Keratinocyte (primary cell): ENCODE data around the gene B3GNT9. TPM values are rescaled to one million over a fixed set of nuclear protein-coding genes. Genes with fewer than 3 reads are reported as not detected.

Source experiments
- DNase-seq: peaks from one replicate; pipeline ENCODE4 v3.0.0-alpha.2; 2011; ENCODE audit warnings: low read depth, missing footprints, low spot score
- FAIRE-seq: peaks from 2 replicates; lab custom pipeline; 2011; peaks lifted over from hg19 to GRCh38; lab: Jason Lieb, UNC
- H2AFZ ChIP-seq: 2 replicates; pipeline ENCODE4 v1.6.0; 2012; ENCODE audit warnings: low read length, control low read depth, inconsistent platforms; ENCODE audit not compliant: control insufficient read depth
- H3K27ac ChIP-seq: 2 replicates; pipeline ENCODE4 v1.5.1; 2011; ENCODE audit warnings: low read length; ENCODE audit not compliant: control insufficient read depth, insufficient read depth
- H3K27me3 ChIP-seq: 3 replicates; pipeline ENCODE4 v1.6.0; 2011; ENCODE audit warnings: low read length; ENCODE audit not compliant: control insufficient read depth, insufficient read depth; ENCODE audit errors: extremely low read depth
- H3K36me3 ChIP-seq, 2 experiments: 2 replicates in 1 of 2; 3 replicates in 1 of 2; pipeline ENCODE4 v1.5.1; 2011; ENCODE audit warnings: low read length in 2 of 2, mild to moderate bottlenecking in 1 of 2; ENCODE audit not compliant: control insufficient read depth in 2 of 2, insufficient read depth in 2 of 2; ENCODE audit errors: extremely low read depth in 1 of 2
- H3K4me1 ChIP-seq: 3 replicates; pipeline ENCODE4 v1.5.1; 2011; ENCODE audit warnings: low read length; ENCODE audit not compliant: control insufficient read depth, insufficient read depth; ENCODE audit errors: extremely low read depth
- H3K4me2 ChIP-seq: 3 replicates; pipeline ENCODE4 v1.6.0; 2011; ENCODE audit warnings: low read depth, low read length; ENCODE audit not compliant: control insufficient read depth, insufficient read depth; ENCODE audit errors: extremely low read depth
- H3K4me3 ChIP-seq, 3 experiments: fragments of 200-600 bp in 1 of 3; sonication (generic) in 1 of 3; 2 replicates in 2 of 3; 3 replicates in 1 of 3; pipeline ENCODE4 v1.5.1; 2011 to 2016; ENCODE audit warnings: low read length in 3 of 3, mild to moderate bottlenecking in 3 of 3, control low read depth in 2 of 3, inconsistent platforms in 1 of 3, low read depth in 1 of 3, mixed read lengths in 1 of 3, mixed run types in 1 of 3, moderate library complexity in 1 of 3; ENCODE audit not compliant: control insufficient read depth in 2 of 3, insufficient read depth in 2 of 3; ENCODE audit errors: extremely low read depth in 1 of 3
- H3K79me2 ChIP-seq: 2 replicates; pipeline ENCODE4 v1.6.0; 2012; ENCODE audit warnings: low read length; ENCODE audit not compliant: control insufficient read depth, insufficient read depth
- H3K9ac ChIP-seq: 3 replicates; pipeline ENCODE4 v1.6.0; 2011; ENCODE audit warnings: low read length; ENCODE audit not compliant: control insufficient read depth, insufficient read depth; ENCODE audit errors: extremely low read depth
- H3K9me1 ChIP-seq: 3 replicates; pipeline ENCODE4 v1.6.0; 2011; ENCODE audit warnings: low read length; ENCODE audit not compliant: control insufficient read depth, insufficient read depth; ENCODE audit errors: extremely low read depth
- H3K9me3 ChIP-seq: 2 replicates; pipeline ENCODE4 v1.5.1; 2012; ENCODE audit warnings: low read depth, low read length; ENCODE audit not compliant: control insufficient read depth
- H4K20me1 ChIP-seq: 3 replicates; pipeline ENCODE4 v1.6.0; 2011; ENCODE audit warnings: low read length; ENCODE audit not compliant: control insufficient read depth, insufficient read depth; ENCODE audit errors: extremely low read depth
- CTCF ChIP-seq, 3 experiments: IDR thresholded peaks in 1 of 3; conservative IDR thresholded peaks in 1 of 3; optimal IDR thresholded peaks in 1 of 3; 2 replicates in 2 of 3; 3 replicates in 1 of 3; pipeline versions ENCODE3 to v1.5.1; 2011; ENCODE audit warnings: low read length in 3 of 3, mild to moderate bottlenecking in 3 of 3, moderate library complexity in 2 of 3, control low read depth in 1 of 3, inconsistent platforms in 1 of 3; ENCODE audit not compliant: insufficient read depth in 2 of 3; ENCODE audit errors: extremely low read depth in 1 of 3
- EZH2 ChIP-seq: IDR thresholded peaks from one replicate; pipeline ENCODE4 v1.6.1; 2012; ENCODE audit warnings: inconsistent platforms, mild to moderate bottlenecking, low read length, moderate library complexity
- dilution Hi-C: fragments of 300-500 bp; cut with MboI; formaldehyde crosslinking; loops from one replicate; pipeline ENCODE4 v1.7.0; 2020; ENCODE audit warnings: low sequenced_read_pairs; ENCODE audit not compliant: extremely low pct_ligation_motif_present
- polyA plus RNA-seq, 5 experiments: library from polyadenylated mRNA; depleted of rRNA in 3 of 5; stranded (reverse) in 3 of 5; stranded (forward) in 1 of 5; unstranded in 1 of 5; fragments of >200 nt; gene quantifications; 1 replicate in 1 of 5; 2 replicates in 3 of 5; 3 replicates in 1 of 5; pipeline versions ENCODE4 v1.2.1 to v1.2.3, GENCODE V29; 2011 to 2012; ENCODE audit warnings: missing spikeins in 2 of 5, low read depth in 1 of 5, low replicate concordance in 1 of 5

The B3GNT9 gene
- polyA plus RNA-seq, 1 donor (not counting 4 experiments of a cell fraction or from before 2014, with no cell fraction given): 2.6 TPM

GRCh38 chr16:67109407-67110135 lies 41.2 kb downstream of the B3GNT9 start, which contains the start of gene PHAF1:
PHAF1 (plus strand) TSS chr16:67109941; CDS start chr16:67110176, 235 bp downstream.
- FAIRE-seq (no peak), DNase-seq (peak; percentile 53)
- Histone ChIP-seq H3K9me1 (no peaks in the 10 kb centered on the region), H3K4me1 (peaks cover 33% of the 10 kb centered on the region), H3K9ac (peak within 1 kb of the TSS; percentile 86), H3K9me3 (no peaks in the 10 kb centered on the region), H3K4me2 (peak within 1 kb of the TSS; percentile 97), H3K27me3 (no peaks in the 10 kb centered on the region), H3K36me3 (no peaks in the 10 kb centered on the region), H3K27ac (peak within 1 kb of the TSS; percentile 69), H3K79me2 (peaks cover 43% of the 10 kb centered on the region), H4K20me1 (no peaks in the 10 kb centered on the region), H3K4me3 (peak within 1 kb of the TSS; percentile 83 to 94 (median 87)), H2AFZ (peak within 1 kb of the TSS; percentile 100)
- TF ChIP-seq CTCF (optimal IDR thresholded peaks at IDR 0.05 in 1 of 3, IDR thresholded peaks at IDR 0.05 in 1 of 3, conservative IDR thresholded peaks at IDR 0.05 in 1 of 3; ENCODE audit: extremely low read depth in 1 of 3, insufficient read depth in 2 of 3, low read length in 3 of 3) (no peak), EZH2 (no peak)
- dilution Hi-C loops: no loop called here

- FAIRE-seq (no peak), DNase-seq (no peak)
- H3K36me3 ChIP-seq: no peaks in the 10 kb centered on the region
- peaks cover 33% of the 10 kb centered on the region for H3K4me1 ChIP-seq
- H3K9ac ChIP-seq: peak overlapping the region; percentile 70
- H3K4me2 ChIP-seq: peak overlapping the region; percentile 97
- peak overlapping the region; percentile 100 for H2AFZ ChIP-seq
- no peak overlapping the region for H3K27ac ChIP-seq
- peak overlapping the region in 1 of 3 experiments; percentile 87 for H3K4me3 ChIP-seq
- no peaks in the 10 kb centered on the region for H3K9me3 ChIP-seq
- H3K9me1 ChIP-seq: peaks cover 2% of the 10 kb centered on the region
- H3K27me3 ChIP-seq: no peaks in the 10 kb centered on the region
- no peaks in the 10 kb centered on the region for H4K20me1 ChIP-seq
- peaks cover 37% of the 10 kb centered on the region for H3K79me2 ChIP-seq
- TF ChIP-seq CTCF (optimal IDR thresholded peaks at IDR 0.05 in 1 of 3, IDR thresholded peaks at IDR 0.05 in 1 of 3, conservative IDR thresholded peaks at IDR 0.05 in 1 of 3; ENCODE audit: extremely low read depth in 1 of 3, insufficient read depth in 2 of 3, low read length in 3 of 3): no peak
- TF ChIP-seq EZH2: no peak
- dilution Hi-C loops: no loop called here
These were observed 41.8 kb downstream of the B3GNT9 start for GRCh38 chr16:67108931-67109406.
